Hematopoietic multipotent progenitor cell treated with erythropoietin and hydrocortisone succinate and interleukin-3 and kit ligand, for 8 days (in vitro differentiated cells): ENCODE measurements around the gene TESMIN.

ENCODE experiments used
- DNase-seq: peaks from one replicate; pipeline ENCODE4 v3.0.0-alpha.2; 2015

The TESMIN gene

DNA sequence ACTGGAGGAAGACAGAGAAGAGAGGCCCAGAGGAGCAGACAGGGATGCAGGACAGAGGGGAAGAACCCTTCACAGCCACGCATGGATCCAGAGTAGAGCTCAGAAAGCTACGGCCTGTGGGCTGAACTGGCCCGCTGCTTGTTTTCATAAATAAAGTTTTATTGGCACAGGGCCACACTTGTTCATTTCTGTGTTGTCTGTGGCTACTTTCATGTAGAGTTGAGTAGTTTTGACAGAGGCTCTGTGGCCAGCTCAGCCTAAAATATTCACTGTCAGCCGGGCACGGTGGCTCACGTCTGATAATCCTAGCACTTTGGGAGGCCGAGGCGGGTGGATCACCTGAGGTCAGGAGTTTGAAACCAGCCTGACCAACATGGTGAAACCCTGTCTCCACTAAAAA lies 93.2 kb downstream of the TESMIN start:
- no peak for DNase-seq
